AG09309 (cell line): ENCODE data around the gene HELZ2.

Source experiments
- DNase-seq: peaks from one replicate; pipeline ENCODE4 v3.0.0-alpha.2; 2010; ENCODE audit warnings: low read depth
- H3K4me3 ChIP-seq: 2 replicates; pipeline ENCODE4 v1.5.1; 2011; ENCODE audit warnings: mild to moderate bottlenecking, low read depth, low read length, moderate library complexity; ENCODE audit not compliant: control insufficient read depth
- TF ChIP-seq, protein P1 (sequence below): IDR thresholded peaks from 2 replicates; pipeline ENCODE4 v1.5.1; 2011; ENCODE audit warnings: mild to moderate bottlenecking, low read depth, low read length, inconsistent platforms; ENCODE audit not compliant: insufficient read depth, control insufficient read depth; ENCODE audit errors: missing control alignments

Gene HELZ2

DNA sequence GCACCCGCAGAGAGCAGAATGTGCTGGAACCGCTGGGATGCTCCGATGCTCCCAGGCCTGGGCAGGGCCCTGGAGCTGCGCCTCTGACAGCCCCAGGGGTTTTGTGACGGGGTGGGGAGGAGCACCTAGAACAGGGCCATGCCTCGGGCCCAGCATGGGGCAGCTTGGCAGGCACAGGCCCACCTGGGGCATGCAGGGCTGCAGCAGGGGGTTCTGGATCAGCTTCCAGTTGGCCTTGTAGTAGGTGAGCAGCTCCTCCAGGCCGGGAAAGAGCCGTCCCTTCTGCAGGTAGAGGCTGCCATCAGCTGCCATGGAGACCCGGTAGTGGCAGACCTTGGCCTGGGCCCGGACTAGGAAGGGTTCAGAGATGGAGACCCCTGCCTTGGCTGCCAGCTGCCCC, 30.9 kb downstream of the HELZ2 start:
- DNase-seq = no peak
- TF ChIP-seq, protein P1, sequence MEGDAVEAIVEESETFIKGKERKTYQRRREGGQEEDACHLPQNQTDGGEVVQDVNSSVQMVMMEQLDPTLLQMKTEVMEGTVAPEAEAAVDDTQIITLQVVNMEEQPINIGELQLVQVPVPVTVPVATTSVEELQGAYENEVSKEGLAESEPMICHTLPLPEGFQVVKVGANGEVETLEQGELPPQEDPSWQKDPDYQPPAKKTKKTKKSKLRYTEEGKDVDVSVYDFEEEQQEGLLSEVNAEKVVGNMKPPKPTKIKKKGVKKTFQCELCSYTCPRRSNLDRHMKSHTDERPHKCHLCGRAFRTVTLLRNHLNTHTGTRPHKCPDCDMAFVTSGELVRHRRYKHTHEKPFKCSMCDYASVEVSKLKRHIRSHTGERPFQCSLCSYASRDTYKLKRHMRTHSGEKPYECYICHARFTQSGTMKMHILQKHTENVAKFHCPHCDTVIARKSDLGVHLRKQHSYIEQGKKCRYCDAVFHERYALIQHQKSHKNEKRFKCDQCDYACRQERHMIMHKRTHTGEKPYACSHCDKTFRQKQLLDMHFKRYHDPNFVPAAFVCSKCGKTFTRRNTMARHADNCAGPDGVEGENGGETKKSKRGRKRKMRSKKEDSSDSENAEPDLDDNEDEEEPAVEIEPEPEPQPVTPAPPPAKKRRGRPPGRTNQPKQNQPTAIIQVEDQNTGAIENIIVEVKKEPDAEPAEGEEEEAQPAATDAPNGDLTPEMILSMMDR = no peak
- H3K4me3 ChIP-seq = no peak overlapping the region

- H3K4me3 ChIP-seq = no peak overlapping the region
- DNase-seq = no peak
- TF ChIP-seq, protein P1 = no peak
Observed at GRCh38 chr20:63542696-63543095, 31.3 kb downstream of the HELZ2 start.

DNA sequence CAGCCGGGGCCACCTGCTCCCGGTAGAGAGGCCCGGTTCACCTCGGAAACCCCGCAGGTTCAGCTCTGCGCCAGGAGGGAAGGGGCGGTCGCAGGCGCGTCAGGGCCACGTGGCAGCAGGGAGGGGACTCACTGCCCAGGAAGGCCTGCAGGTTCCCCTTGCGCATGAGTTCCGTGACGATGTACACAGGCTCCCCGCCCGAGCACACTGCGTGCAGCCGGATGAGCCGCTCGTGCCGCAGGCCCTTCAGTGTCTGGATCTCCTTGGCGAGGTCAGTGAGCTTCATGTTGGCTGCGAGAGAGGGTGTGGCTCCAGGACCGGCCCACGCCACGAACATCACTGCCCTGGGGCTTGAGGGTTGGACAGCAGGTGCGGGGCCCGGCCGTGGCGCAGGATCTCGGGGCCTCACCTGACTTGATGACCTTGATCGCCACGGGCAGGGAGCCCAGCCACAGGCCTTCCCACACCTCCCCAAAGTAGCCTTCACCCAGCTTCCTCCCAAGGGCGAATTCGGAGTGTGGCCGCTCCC, 31.9 kb downstream of the HELZ2 start:
- TF ChIP-seq, protein P1 = no peak
- H3K4me3 ChIP-seq = no peak overlapping the region
- DNase-seq = no peak

DNA sequence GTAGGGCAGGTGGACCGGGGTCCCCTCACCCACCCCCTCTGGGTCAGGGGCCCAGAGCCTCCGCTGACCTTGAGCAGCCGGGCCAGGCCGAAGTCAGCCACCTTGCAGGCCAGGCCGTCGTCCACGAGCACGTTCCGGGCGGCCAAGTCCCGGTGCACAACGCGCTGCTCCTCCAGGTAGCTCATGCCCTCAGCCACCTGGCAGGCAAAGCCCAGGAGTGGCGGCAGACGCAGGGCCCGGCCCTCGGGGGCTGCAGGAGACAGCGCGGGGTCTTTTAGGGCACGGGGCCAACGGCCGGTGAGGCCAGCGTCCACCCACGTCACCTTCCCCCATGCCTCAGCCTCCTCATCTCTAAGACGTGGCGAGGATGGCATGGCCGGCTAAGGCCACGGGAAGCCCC, 32.7 kb downstream of the HELZ2 start:
- no peak for DNase-seq
- no peak overlapping the region for H3K4me3 ChIP-seq

DNA sequence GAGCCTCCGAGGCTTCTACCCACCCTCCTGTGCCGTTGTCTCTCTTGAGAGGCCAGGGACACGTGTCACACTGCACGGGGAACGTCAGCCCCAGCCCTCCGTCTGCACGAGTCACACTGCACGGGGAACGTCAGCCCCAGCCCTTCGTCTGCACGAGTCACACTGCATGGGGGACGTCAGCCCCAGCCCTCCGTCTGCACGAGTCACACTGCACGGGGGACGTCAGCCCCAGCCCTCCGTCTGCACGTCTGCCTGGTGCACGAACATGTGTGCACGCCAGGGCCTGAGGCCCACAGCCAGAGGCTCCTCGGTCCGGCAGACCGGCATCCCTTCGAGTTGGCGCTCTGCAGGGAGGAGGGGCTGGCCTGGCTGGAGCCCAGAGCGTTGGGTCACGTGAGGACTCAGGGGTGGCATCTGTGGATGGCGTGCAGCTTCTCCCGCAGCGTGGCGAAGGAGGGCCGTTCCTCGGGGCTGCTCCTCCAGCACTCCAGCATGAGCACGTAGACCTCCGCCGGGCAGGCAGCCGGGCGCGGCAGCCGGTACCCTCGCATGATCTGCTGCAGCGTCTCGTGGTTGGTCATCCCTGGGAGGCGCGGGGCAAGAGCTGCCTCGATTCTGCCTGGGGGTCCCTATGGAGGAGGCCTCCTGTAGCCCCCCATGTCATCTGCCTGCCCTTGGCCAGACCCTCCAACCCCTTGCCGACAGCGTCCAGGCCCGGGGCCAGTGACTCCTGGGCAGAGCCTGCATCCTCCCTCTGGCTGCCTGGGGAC, 33.4 kb downstream of the HELZ2 start:
- H3K4me3 ChIP-seq = no peak overlapping the region
- TF ChIP-seq, protein P1 = no peak
- no peak for DNase-seq

More for the DNA sequence above, 32.7 kb downstream of the HELZ2 start:
- TF ChIP-seq, protein P1 = no peak

DNA sequence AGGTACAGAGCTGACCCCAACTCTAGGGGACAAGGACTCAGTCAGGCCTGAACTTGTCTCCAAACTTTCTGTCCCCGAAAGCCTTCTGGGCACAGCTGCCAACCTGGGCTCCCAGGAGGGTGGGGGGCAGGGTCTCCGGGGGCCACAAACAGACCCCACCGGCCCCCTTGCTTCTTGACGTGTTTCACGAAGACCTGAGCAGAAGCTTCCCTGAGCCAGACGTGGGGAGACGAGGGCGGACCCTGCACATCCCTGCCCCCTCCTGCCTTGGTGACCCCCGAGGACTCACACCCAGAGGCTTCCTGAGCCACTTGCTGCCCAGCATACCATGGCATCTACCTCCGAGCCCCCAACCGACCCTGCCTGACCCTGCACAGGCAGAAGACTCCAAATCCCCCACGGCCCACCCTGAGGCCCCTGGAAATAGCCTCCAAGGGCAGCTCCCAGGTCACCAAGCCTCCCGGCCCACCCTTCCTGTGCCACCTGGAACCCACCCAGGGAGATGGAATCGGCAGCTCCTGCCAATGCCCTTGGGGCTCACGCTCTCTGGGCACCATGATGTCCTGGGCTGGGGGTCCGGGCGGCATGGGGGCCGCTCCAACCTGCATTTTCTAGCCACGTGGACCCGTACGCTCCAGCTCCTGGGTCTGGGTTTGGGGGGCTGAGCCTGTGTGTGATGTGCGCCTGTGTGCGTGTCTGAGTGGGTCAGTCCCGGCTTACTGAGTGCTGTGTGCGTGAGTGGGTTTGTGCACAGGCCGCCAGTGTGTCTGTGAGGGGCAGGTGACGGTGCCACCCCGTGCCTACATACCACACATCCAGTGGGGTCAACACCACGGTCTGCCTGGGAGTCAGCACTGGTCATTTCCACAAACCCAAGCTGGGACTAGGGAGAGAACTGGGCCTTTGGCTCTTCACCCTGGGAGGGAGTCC, 34.3 kb downstream of the HELZ2 start:
- H3K4me3 ChIP-seq = no peak overlapping the region
- TF ChIP-seq, protein P1 = no peak
- DNase-seq = no peak
